Neuronal stem cell (in vitro differentiated cells): ENCODE results near the gene USP1.

Source experiments
- DNase-seq: peaks from one replicate; pipeline ENCODE4 v3.0.0-alpha.2; 2013; ENCODE audit warnings: low spot score
- H2AFZ ChIP-seq: one replicate; pipeline ENCODE4 v1.6.1; 2013; ENCODE audit warnings: mild to moderate bottlenecking, low read length, inconsistent platforms
- H2AK5ac ChIP-seq: 2 replicates; pipeline ENCODE4 v1.6.1; 2013; ENCODE audit warnings: low read depth, mild to moderate bottlenecking, inconsistent platforms, low read length, moderate library complexity, mixed read lengths
- H2BK120ac ChIP-seq: 2 replicates; pipeline ENCODE4 v1.6.1; 2013; ENCODE audit warnings: low read depth, mild to moderate bottlenecking, inconsistent platforms, low read length, moderate library complexity, mixed read lengths
- H2BK12ac ChIP-seq: one replicate; pipeline ENCODE4 v1.6.1; 2013; ENCODE audit warnings: low read length, inconsistent platforms
- H2BK15ac ChIP-seq: 2 replicates; pipeline ENCODE4 v1.6.1; 2013; ENCODE audit warnings: mild to moderate bottlenecking, low read length, inconsistent platforms, mixed read lengths
- H2BK5ac ChIP-seq: one replicate; pipeline ENCODE4 v1.6.1; 2013; ENCODE audit warnings: inconsistent platforms, mild to moderate bottlenecking, low read length, moderate library complexity
- H3K14ac ChIP-seq: one replicate; pipeline ENCODE4 v1.6.1; 2013; ENCODE audit warnings: low read length, inconsistent platforms
- H3K18ac ChIP-seq: 2 replicates; pipeline ENCODE4 v1.6.1; 2013; ENCODE audit warnings: low read length, inconsistent platforms
- H3K23ac ChIP-seq: 2 replicates; pipeline ENCODE4 v1.6.1; 2013; ENCODE audit warnings: low read depth, mild to moderate bottlenecking, mixed read lengths, low read length, inconsistent platforms; ENCODE audit not compliant: poor library complexity
- H3K27ac ChIP-seq: replicated peaks from 3 replicates; pipeline ENCODE4 v1.5.1; 2013; ENCODE audit warnings: low read length, inconsistent platforms
- H3K27me3 ChIP-seq, 3 experiments: 2 replicates each; pipeline ENCODE4 v1.6.1; 2013; ENCODE audit warnings: low read length in 3 of 3, mild to moderate bottlenecking in 2 of 3, inconsistent platforms in 1 of 3, low read depth in 1 of 3, mixed read lengths in 1 of 3, moderate library complexity in 1 of 3; ENCODE audit not compliant: control insufficient read depth in 3 of 3, insufficient read depth in 3 of 3
- H3K36me3 ChIP-seq, 2 donors: replicated peaks in 1 of 2; 2 replicates each; pipeline ENCODE4 v1.6.1; 2013; ENCODE audit warnings: low read length in 2 of 2; ENCODE audit not compliant: control insufficient read depth in 2 of 2, insufficient read depth in 2 of 2
- H3K4ac ChIP-seq: 2 replicates; pipeline ENCODE4 v1.6.1; 2013; ENCODE audit warnings: inconsistent platforms, mild to moderate bottlenecking, low read length, moderate library complexity
- H3K4me1 ChIP-seq, 2 donors: 1 replicate in 1 of 2; 2 replicates in 1 of 2; pipeline ENCODE4 v1.6.1; 2013; ENCODE audit warnings: low read length in 2 of 2, low read depth in 1 of 2; ENCODE audit not compliant: control insufficient read depth in 2 of 2, insufficient read depth in 1 of 2
- H3K4me2 ChIP-seq: one replicate; pipeline ENCODE4 v1.6.1; 2013; ENCODE audit warnings: mild to moderate bottlenecking, low read length, inconsistent platforms; ENCODE audit not compliant: insufficient read depth, poor library complexity, severe bottlenecking
- H3K4me3 ChIP-seq, 2 donors: 2 replicates each; pipeline ENCODE4 v1.5.1; 2013; ENCODE audit warnings: low read length in 2 of 2, mild to moderate bottlenecking in 2 of 2, inconsistent platforms in 1 of 2, moderate library complexity in 1 of 2
- H3K79me1 ChIP-seq: one replicate; pipeline ENCODE4 v1.6.1; 2013; ENCODE audit warnings: low read depth, mild to moderate bottlenecking, inconsistent platforms, low read length, moderate library complexity
- H3K9ac ChIP-seq: one replicate; pipeline ENCODE4 v1.6.1; 2013; ENCODE audit warnings: mild to moderate bottlenecking, low read depth, low read length, inconsistent platforms; ENCODE audit not compliant: poor library complexity
- H3K9me3 ChIP-seq, 2 donors: replicated peaks in 1 of 2; 2 replicates each; pipeline versions ENCODE3 to v1.6.1; 2013; ENCODE audit warnings: low read length in 2 of 2, mild to moderate bottlenecking in 2 of 2, inconsistent platforms in 1 of 2, low read depth in 1 of 2, mixed read lengths in 1 of 2, moderate library complexity in 1 of 2; ENCODE audit not compliant: control insufficient read depth in 2 of 2, insufficient read depth in 1 of 2
- H4K8ac ChIP-seq: one replicate; pipeline ENCODE4 v1.6.1; 2013; ENCODE audit warnings: low read depth, mild to moderate bottlenecking, inconsistent platforms, low read length, moderate library complexity
- H4K91ac ChIP-seq: one replicate; pipeline ENCODE4 v1.6.1; 2013; ENCODE audit warnings: low read length, low read depth, mild to moderate bottlenecking, inconsistent platforms; ENCODE audit not compliant: poor library complexity
- WGBS, 2 donors: extraction: QIAGEN DNeasy Blood & Tissue Kit; methylation state at CpG; one replicate each; pipeline ENCODE4 v1.1.7; 2013; ENCODE audit warnings: missing lambda C conversion rate in 2 of 2, mixed read lengths in 1 of 2; ENCODE audit not compliant: insufficient read length in 2 of 2, insufficient replicate concordance in 1 of 2; ENCODE audit errors: extremely low coverage in 2 of 2; 5-methylcytosine and 5-hydroxymethylcytosine counted together

The USP1 gene

DNA sequence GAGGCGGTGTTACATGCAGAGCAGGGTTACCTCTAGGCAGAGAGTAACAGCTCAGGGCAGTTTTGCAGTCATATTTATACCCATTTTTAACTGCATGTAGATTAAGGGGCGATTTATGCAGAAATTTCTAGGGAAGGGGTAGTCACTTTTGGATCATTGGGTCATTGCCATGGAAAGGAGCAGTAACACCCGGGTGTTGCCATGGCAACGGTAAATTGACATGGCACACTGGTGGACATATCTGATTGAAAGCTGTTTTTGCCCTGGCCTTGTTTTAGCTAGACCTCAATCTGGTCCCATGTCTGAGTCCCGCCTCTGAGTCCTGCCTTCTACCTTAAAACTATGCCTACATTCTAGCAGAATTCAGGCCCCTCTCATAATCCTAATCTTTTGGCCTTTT is 11.8 kb upstream of the USP1 start:
- Histone ChIP-seq H3K14ac (no peak overlapping the region), H2BK12ac (no peak overlapping the region), H2BK5ac (no peak overlapping the region), H2AK5ac (no peak overlapping the region), H2BK15ac (no peak overlapping the region), H3K36me3 (no peaks in the 10 kb centered on the region), H2BK120ac (no peak overlapping the region), H4K8ac (no peak overlapping the region), H3K79me1 (no peaks in the 10 kb centered on the region), H3K23ac (no peak overlapping the region), H3K4ac (no peak overlapping the region), H3K4me1 (peaks cover 0 to 5% of the 10 kb centered on the region in 2 donors), H3K27me3 (no peaks in the 10 kb centered on the region), H2AFZ (no peak overlapping the region), H3K9ac (no peak overlapping the region), H4K91ac (no peak overlapping the region), H3K27ac (no peak overlapping the region), H3K18ac (no peak overlapping the region), H3K4me2 (no peak overlapping the region), H3K4me3 (no peak overlapping the region), H3K9me3 (no peaks in the 10 kb centered on the region)
- no peak for DNase-seq
- no CpG with 5 or more reads among the region's 5 CpGs for WGBS, 2 donors

DNA sequence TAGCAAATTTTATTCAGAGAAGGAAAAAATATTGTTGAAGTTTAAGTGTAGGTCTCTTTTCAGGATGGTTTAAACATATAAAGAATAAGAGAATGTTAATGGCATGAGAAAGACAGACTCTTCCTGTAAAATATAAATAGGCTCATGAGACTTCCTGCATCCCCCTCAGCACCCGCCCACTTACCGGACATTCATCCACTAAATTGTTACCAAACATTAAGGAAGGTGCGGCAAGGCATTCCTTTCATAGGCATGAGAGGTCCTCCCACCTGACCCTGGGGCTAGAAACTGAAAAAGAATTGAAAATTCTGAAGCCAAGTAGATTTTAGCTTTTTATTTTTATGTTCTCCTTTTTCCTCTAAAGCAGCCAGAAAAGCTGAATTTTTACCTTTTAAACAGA is 10.6 kb upstream of the USP1 start:
- Histone ChIP-seq H4K8ac (no peak overlapping the region), H3K9ac (no peak overlapping the region), H3K23ac (no peak overlapping the region), H3K4me2 (no peak overlapping the region), H3K14ac (no peak overlapping the region), H3K4me1 (peaks cover 0 to 5% of the 10 kb centered on the region in 2 donors), H3K36me3 (no peaks in the 10 kb centered on the region), H3K18ac (no peak overlapping the region), H3K79me1 (no peaks in the 10 kb centered on the region), H3K4ac (no peak overlapping the region), H3K4me3 (no peak overlapping the region), H2BK120ac (no peak overlapping the region), H2AK5ac (no peak overlapping the region), H3K27ac (no peak overlapping the region), H3K9me3 (no peaks in the 10 kb centered on the region), H3K27me3 (no peaks in the 10 kb centered on the region), H2BK15ac (no peak overlapping the region), H2BK5ac (no peak overlapping the region), H2AFZ (no peak overlapping the region), H2BK12ac (no peak overlapping the region), H4K91ac (no peak overlapping the region)
- no CpG with 5 or more reads among the region's 3 CpGs for WGBS, 2 donors
- DNase-seq: no peak

- Histone ChIP-seq H4K8ac (no peak overlapping the region), H2BK15ac (no peak overlapping the region), H2BK5ac (no peak overlapping the region), H3K23ac (no peak overlapping the region), H3K4me2 (no peak overlapping the region), H3K9ac (no peak overlapping the region), H2BK12ac (no peak overlapping the region), H3K27me3 (peaks cover 0 to 3% (median 0%) of the 10 kb centered on the region in 3 experiments), H3K36me3 (no peaks in the 10 kb centered on the region), H3K4ac (no peak overlapping the region), H3K9me3 (no peaks in the 10 kb centered on the region), H3K14ac (no peak overlapping the region), H2BK120ac (no peak overlapping the region), H3K4me1 (peaks cover 0 to 5% of the 10 kb centered on the region in 2 donors), H4K91ac (no peak overlapping the region), H3K79me1 (no peaks in the 10 kb centered on the region), H3K4me3 (no peak overlapping the region), H3K27ac (no peak overlapping the region), H2AK5ac (no peak overlapping the region), H3K18ac (no peak overlapping the region), H2AFZ (no peak overlapping the region)
- no peak for DNase-seq
- WGBS, 2 donors: no CpG with 5 or more reads among the region's 1 CpG
Measured at GRCh38 chr1:62426794-62427193, 10.1 kb upstream of the USP1 start.

DNA sequence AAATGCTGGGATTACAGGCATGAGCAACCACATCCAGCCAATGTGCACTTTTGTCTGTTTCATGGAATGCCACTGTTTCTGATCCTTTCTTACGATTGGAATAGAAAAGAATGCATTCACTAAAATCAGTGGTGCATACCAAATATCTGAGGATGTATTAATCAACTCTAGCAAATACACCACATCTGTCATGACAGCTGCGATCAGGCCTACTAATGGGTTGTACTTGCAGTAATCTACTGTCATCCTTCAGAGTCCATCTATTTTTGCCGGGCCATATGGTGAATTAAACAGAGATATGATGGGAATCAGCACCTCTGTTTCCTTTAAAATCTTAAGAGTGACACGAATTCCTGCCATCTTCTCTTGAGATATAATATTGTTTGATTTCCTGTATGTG is 8.5 kb upstream of the USP1 start:
- Histone ChIP-seq H3K27ac (no peak overlapping the region), H3K14ac (no peak overlapping the region), H2BK5ac (no peak overlapping the region), H3K9ac (no peak overlapping the region), H3K27me3 (peaks cover 0 to 3% (median 0%) of the 10 kb centered on the region in 3 experiments), H3K9me3 (no peaks in the 10 kb centered on the region), H4K8ac (no peak overlapping the region), H3K36me3 (no peaks in the 10 kb centered on the region), H2BK12ac (no peak overlapping the region), H2AK5ac (no peak overlapping the region), H3K4me1 (peaks cover 0 to 5% of the 10 kb centered on the region in 2 donors), H2BK120ac (no peak overlapping the region), H3K4me2 (no peak overlapping the region), H2AFZ (no peak overlapping the region), H4K91ac (no peak overlapping the region), H3K4me3 (no peak overlapping the region), H3K79me1 (no peaks in the 10 kb centered on the region), H3K23ac (no peak overlapping the region), H2BK15ac (no peak overlapping the region), H3K18ac (no peak overlapping the region), H3K4ac (no peak overlapping the region)
- DNase-seq: no peak
- WGBS, 2 donors: no CpG with 5 or more reads among the region's 4 CpGs
